GM12891 (cell line): Measurements from ENCODE around the gene LRRC8B.
"Not testable (repeated sequence)": the region's sequence is repeated elsewhere in the genome, so short reads cannot be mapped to it uniquely, and the experiment has no call there.

ENCODE experiments used
- DNase-seq: peaks from one replicate; pipeline ENCODE4 v3.0.0; 2011; ENCODE audit warnings: low spot score; ENCODE audit not compliant: insufficient read length
- FAIRE-seq: peaks from 2 replicates; lab custom pipeline; 2011; peaks lifted over from hg19 to GRCh38; lab: Jason Lieb, UNC
- PAX5 ChIP-seq: IDR thresholded peaks from 2 replicates; pipeline ENCODE4 v1.6.1; 2011; ENCODE audit warnings: low read length, moderate library complexity, mild to moderate bottlenecking; ENCODE audit not compliant: insufficient read depth, severe bottlenecking
- POLR2A ChIP-seq: IDR thresholded peaks from 2 replicates; pipeline ENCODE4 v1.6.1; 2011; ENCODE audit warnings: low read depth, low read length, control low read depth
- POLR2AphosphoS5 ChIP-seq: IDR thresholded peaks from 2 replicates; pipeline ENCODE4 v1.6.1; 2011; ENCODE audit warnings: low read depth, low read length, control low read depth
- POU2F2 ChIP-seq: IDR thresholded peaks from 2 replicates; pipeline ENCODE4 v1.6.1; 2011; ENCODE audit warnings: low read depth, mild to moderate bottlenecking, control low read depth, low read length, moderate library complexity
- SPI1 ChIP-seq: IDR thresholded peaks from 2 replicates; pipeline ENCODE4 v1.6.1; 2011; ENCODE audit warnings: low read depth, low read length, control low read depth
- TAF1 ChIP-seq: IDR thresholded peaks from 2 replicates; pipeline ENCODE4 v1.6.1; 2011; ENCODE audit warnings: low read depth, low read length, control low read depth

The LRRC8B gene

DNA sequence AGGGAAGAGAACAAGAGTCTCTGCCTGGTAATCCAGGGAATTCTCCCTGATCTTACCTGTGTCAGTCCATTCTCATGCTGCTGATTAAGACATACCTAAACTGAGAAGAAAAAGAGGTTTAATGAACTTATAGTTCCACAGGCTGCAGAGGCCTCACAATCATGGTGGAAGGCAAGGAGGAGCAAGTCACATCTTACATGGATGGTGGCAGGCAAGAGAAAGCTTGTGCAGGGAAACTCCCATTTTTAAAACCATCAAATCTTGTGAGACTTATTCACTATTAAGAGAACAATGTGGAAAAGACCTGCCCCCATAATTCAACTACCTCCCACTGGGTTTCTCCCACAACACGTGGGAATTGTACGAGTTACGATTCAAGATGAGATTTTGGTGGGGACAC is 34.2 kb upstream of the LRRC8B start:
- FAIRE-seq: no peak
- no peak for TF ChIP-seq POU2F2
- no peak for TF ChIP-seq TAF1
- TF ChIP-seq POLR2A: no peak
- no peak for TF ChIP-seq POLR2AphosphoS5
- no peak for TF ChIP-seq SPI1
- TF ChIP-seq PAX5: no peak
- DNase-seq: no peak

- FAIRE-seq (no peak), DNase-seq (no peak)
- no peak for TF ChIP-seq PAX5
- TF ChIP-seq SPI1: no peak
- TF ChIP-seq TAF1: no peak
- TF ChIP-seq POU2F2: no peak
- TF ChIP-seq POLR2A: no peak
- TF ChIP-seq POLR2AphosphoS5: no peak
These were observed 25.3 kb upstream of the LRRC8B start for GRCh38 chr1:89499320-89499719.

GRCh38 chr1:89502042-89502441 is 22.6 kb upstream of the LRRC8B start:
- TF ChIP-seq POLR2AphosphoS5 (no peak), PAX5 (no peak), SPI1 (no peak), POLR2A (no peak), POU2F2 (no peak), TAF1 (no peak)
- FAIRE-seq (no peak), DNase-seq (no peak)

GRCh38 chr1:89502895-89503294 is 21.7 kb upstream of the LRRC8B start:
- no peak for TF ChIP-seq TAF1
- no peak for TF ChIP-seq PAX5
- TF ChIP-seq SPI1: no peak
- TF ChIP-seq POLR2A: no peak
- no peak for TF ChIP-seq POLR2AphosphoS5
- TF ChIP-seq POU2F2: no peak
- DNase-seq (no peak), FAIRE-seq (no peak)

- TF ChIP-seq POLR2A: no peak
- no peak for TF ChIP-seq TAF1
- no peak for TF ChIP-seq SPI1
- no peak for TF ChIP-seq PAX5
- no peak for TF ChIP-seq POLR2AphosphoS5
- no peak for TF ChIP-seq POU2F2
- DNase-seq: no peak
- no peak for FAIRE-seq
These were observed 20.9 kb upstream of the LRRC8B start for GRCh38 chr1:89503690-89504089.

DNA sequence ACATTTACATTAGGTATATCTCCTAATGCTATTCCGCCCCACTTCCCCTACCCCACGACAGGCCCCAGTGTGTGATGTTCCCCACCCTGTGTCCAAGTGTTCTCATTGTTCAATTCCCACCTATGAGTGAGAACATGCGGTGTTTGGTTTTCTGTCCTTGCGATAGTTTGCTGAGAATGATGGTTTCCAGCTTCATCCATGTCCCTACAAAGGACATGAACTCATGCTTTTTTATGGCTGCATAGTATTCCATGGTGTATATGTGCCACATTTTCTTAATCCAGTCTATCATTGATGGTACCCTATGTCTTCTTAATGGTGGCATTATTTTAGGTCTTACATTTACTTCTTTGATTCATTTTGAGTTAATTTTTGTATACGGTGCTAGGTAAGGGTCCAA is 14.6 kb upstream of the LRRC8B start:
- not testable (repeated sequence) for FAIRE-seq, DNase-seq

DNA sequence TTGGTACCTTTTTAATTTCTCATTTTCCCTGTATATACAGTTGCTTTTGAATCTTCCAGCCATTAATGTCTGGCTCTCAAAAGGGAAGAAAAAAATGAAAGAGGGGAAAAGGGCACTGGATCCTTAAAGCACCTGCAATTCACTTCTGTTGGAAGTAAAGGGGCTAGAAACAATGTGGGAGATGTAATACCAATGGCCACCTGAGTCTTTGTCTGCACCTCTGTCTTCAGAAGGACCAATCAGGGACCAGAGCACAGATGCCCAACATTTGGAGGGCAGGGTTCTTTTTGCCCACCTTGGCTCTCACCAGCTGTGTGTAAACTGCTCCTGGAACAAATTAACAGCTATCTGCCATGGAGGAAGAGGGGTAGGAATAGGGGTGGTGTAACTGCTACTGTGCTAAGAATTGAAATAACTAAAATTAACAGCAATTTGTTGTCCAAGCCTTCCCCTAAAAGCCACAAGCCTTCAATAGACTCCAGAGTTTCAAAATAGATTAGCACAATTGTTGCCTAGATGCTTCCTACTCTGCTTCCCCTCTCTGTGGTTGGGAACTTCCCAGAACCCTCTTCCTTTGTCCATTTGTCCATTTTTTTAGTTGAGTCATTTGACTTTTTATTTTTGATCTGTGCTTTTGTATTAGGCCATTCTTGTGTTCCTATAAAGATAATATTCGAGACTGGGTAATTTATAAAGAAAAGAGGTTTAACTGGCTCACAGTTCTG is 11.5 kb upstream of the LRRC8B start:
- FAIRE-seq (no peak), DNase-seq (no peak)
- no peak for TF ChIP-seq TAF1
- TF ChIP-seq PAX5: no peak
- no peak for TF ChIP-seq SPI1
- no peak for TF ChIP-seq POLR2A

GRCh38 chr1:89516055-89516454 is 8.6 kb upstream of the LRRC8B start:
- FAIRE-seq: no peak
- DNase-seq: no peak
- TF ChIP-seq POLR2A (no peak), SPI1 (no peak), POU2F2 (no peak), TAF1 (no peak), PAX5 (no peak), POLR2AphosphoS5 (no peak)

- TF ChIP-seq POU2F2 (no peak), PAX5 (no peak), POLR2A (no peak), TAF1 (no peak), SPI1 (no peak), POLR2AphosphoS5 (no peak)
- FAIRE-seq (no peak), DNase-seq (no peak)
These were observed 6.4 kb upstream of the LRRC8B start for GRCh38 chr1:89518221-89518631.

- DNase-seq: peak; percentile 30
- TF ChIP-seq SPI1 (no peak), POLR2A (no peak), POU2F2 (no peak), POLR2AphosphoS5 (no peak), PAX5 (no peak), TAF1 (no peak)
- no peak for FAIRE-seq
These were observed 4.8 kb upstream of the LRRC8B start for GRCh38 chr1:89519779-89520358.

- not testable (repeated sequence) for FAIRE-seq
These were observed 2.7 kb upstream of the LRRC8B start for GRCh38 chr1:89521977-89522376.

More at GRCh38 chr1:89521977-89522376, 2.7 kb upstream of the LRRC8B start:
- DNase-seq: not testable (repeated sequence)
